Activated CD4-positive, alpha-beta T cell treated with anti-CD3 and anti-CD28 coated beads, Interleukin-2, amount 50 U/mL, for 16 hours (primary cell): ENCODE measurements around the gene FAM234B.
"Not testable (repeated sequence)": the region's sequence is repeated elsewhere in the genome, so short reads cannot be mapped to it uniquely, and the experiment has no call there.

Experiments used
- DNase-seq: peaks from one replicate; pipeline ENCODE4 v3.0.0-alpha.2; 2020

The FAM234B gene

GRCh38 chr12:13062669-13063068 is 18.5 kb downstream of the FAM234B start:
- DNase-seq: no peak

GRCh38 chr12:13066014-13066413 is 21.8 kb downstream of the FAM234B start:
- DNase-seq: no peak

GRCh38 chr12:13066459-13066858 is 22.3 kb downstream of the FAM234B start:
- DNase-seq: no peak

- peak; percentile 29 for DNase-seq
Observed at GRCh38 chr12:13067322-13067721, 23.1 kb downstream of the FAM234B start.

- DNase-seq: no peak
Observed at GRCh38 chr12:13069380-13069779, 25.2 kb downstream of the FAM234B start.

GRCh38 chr12:13071305-13072280 is 27.4 kb downstream of the FAM234B start:
- no peak for DNase-seq

- DNase-seq: no peak
Observed at GRCh38 chr12:13073173-13073572, 29.0 kb downstream of the FAM234B start.

- no peak for DNase-seq
Observed at GRCh38 chr12:13074396-13075117, 30.4 kb downstream of the FAM234B start.

- no peak for DNase-seq
Observed at GRCh38 chr12:13075118-13075480, 30.9 kb downstream of the FAM234B start.

- no peak for DNase-seq
Observed at GRCh38 chr12:13075786-13076570, 31.8 kb downstream of the FAM234B start.

GRCh38 chr12:13079440-13079906 is 35.3 kb downstream of the FAM234B start:
- no peak for DNase-seq

- DNase-seq: no peak
Observed at GRCh38 chr12:13080266-13080665, 36.1 kb downstream of the FAM234B start.

GRCh38 chr12:13082861-13083260 is 38.7 kb downstream of the FAM234B start:
- no peak for DNase-seq

GRCh38 chr12:13083638-13084037 is 39.5 kb downstream of the FAM234B start:
- not testable (repeated sequence) for DNase-seq

GRCh38 chr12:13084898-13085640 is 40.9 kb downstream of the FAM234B start:
- DNase-seq: no peak

- no peak for DNase-seq
Observed at GRCh38 chr12:13085968-13086686, 41.9 kb downstream of the FAM234B start.

GRCh38 chr12:13087766-13088165 is 43.6 kb downstream of the FAM234B start:
- DNase-seq: no peak

- DNase-seq: no peak
Observed at GRCh38 chr12:13088496-13088895, 44.3 kb downstream of the FAM234B start.

GRCh38 chr12:13090054-13090453 is 45.9 kb downstream of the FAM234B start:
- DNase-seq: no peak

- no peak for DNase-seq
Observed at GRCh38 chr12:13091832-13092231, 47.7 kb downstream of the FAM234B start.

GRCh38 chr12:13093191-13093847 is 49.1 kb downstream of the FAM234B start:
- DNase-seq: no peak
